SH-SY5Y (cell line): ENCODE results near the gene CNTNAP5.

Experiments used
- GATA2 ChIP-seq: IDR thresholded peaks from 2 replicates; pipeline ENCODE4 v1.6.1; 2011; ENCODE audit warnings: mild to moderate bottlenecking, low read depth, low read length
- GATA3 ChIP-seq: IDR thresholded peaks from 2 replicates; pipeline ENCODE4 v1.6.1; 2011; ENCODE audit warnings: low read depth, mild to moderate bottlenecking, low read length, moderate library complexity

The CNTNAP5 gene

DNA sequence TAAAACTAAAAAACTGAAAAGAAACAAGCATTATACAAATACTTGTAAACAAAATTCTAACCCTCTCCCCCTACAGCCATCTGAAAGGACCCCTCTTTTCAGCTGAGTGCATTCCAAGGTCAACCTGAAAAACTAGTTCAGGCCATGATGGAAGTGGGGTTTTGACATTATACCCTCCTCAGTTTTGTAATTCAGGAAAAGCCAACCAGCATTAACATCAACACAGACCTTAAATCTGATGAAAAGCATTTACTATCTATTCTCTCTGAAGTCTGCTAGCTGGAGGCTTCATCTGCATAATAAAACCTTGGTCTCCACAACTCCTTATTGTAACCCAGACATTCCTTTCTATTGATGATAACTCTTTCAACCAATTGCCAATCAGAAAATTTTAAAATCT is 302.2 kb downstream of the CNTNAP5 start:
- TF ChIP-seq GATA2 (no peak), GATA3 (no peak)

- TF ChIP-seq GATA2, result no peak
- no peak for TF ChIP-seq GATA3
Measured at GRCh38 chr2:124328397-124328796, 303.3 kb downstream of the CNTNAP5 start.

- TF ChIP-seq GATA2 (no peak), GATA3 (no peak)
Measured at GRCh38 chr2:124333784-124334183, 308.7 kb downstream of the CNTNAP5 start.

DNA sequence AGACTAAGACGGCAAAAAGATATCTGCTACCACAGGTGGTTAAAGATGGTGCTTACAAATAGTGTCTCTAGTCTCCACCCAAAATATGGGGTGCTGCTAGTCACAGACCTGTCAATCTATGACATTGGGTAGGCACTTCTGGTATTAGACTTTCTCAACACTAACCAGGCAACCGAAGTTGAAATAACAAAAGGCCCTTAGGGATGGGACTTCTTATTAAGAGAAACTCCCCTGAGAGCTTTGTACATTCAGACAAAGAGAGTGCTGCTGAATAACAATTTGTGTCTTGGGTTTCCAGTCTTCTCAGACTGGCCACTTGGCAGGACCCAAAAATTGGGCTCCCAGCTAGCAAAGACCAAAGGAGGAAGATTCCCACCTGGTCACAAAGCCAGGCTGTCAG is 310.0 kb downstream of the CNTNAP5 start:
- TF ChIP-seq GATA3, result no peak
- TF ChIP-seq GATA2, result no peak

DNA sequence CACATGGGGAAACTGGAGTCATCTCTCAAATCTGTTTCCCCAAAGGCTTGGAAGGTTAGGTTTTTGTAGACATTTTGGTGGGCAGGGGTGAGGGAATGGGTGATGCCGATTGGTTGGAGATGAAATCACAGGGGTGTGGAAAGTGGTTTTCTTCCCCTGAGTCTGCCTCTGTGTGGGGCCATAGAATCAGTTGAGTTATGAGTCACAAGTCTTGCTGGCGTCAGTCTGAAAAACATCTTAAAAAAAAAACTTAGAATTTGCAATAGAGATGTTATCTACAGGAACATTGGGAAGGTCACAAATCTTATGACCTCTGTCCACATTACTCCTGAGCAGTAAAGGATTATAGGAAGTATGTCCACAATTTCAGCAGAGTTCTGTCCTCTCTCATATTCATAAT is 314.6 kb downstream of the CNTNAP5 start:
- TF ChIP-seq GATA2 (no peak), GATA3 (no peak)

GRCh38 chr2:124343827-124344498 is 318.9 kb downstream of the CNTNAP5 start:
- no peak for TF ChIP-seq GATA3
- TF ChIP-seq GATA2, result no peak

DNA sequence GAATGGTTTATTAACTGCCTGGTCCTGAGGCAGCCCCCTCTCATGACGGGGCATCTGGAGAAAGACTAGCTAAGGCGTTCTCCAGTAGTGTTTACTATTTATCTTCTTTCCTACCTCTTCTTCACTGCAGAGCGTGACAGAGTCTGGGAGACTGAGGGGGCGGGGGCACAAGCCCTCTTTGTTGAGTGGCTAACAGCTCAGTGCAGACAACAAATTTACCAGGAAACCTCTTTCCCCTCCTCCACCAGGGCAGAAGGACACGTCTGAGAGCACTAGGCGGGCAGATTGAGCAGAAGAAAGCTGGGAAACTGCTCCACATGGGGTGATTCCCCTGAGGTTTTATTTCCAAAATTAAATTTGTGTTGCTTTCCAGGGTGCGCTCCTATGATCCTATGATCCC is 322.1 kb downstream of the CNTNAP5 start:
- no peak for TF ChIP-seq GATA2
- TF ChIP-seq GATA3, result no peak

DNA sequence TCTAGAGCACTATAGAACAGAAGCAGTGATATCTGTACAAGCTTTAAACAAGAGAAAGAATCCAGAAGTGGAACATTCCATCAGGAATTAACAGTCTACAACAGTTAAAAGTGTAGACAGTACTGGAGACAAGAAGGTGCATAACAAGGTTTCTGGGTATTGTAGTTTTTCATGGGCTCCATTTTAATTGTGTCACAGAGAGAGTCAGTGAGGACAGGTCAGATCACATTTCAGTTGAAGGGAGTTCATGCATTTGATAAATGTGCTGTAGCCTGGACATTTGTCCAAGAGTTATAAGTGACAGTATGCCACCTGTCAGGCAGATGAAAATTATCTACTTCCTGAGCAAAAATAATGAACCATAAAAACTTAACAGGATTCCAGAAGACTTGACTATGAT is 328.6 kb downstream of the CNTNAP5 start:
- TF ChIP-seq GATA2 (no peak), GATA3 (no peak)

DNA sequence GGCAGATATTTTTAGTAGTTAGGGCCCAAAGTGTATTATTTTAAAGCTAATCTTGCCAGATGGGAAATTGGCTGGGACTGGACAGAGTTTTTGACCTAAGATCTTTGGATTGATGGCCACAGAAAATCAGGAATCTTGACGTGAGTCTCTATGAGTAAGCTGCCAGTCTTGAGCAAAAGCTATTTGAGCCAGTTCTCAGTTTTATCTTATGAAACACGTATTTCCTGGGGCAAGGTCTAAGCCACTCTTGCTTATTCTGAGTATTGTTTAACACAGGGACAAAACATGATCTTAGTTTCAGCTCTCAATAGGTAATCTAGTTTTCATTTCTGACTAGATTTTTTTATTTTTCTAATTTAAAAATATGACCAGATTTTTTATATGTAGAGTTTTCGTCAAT is 329.4 kb downstream of the CNTNAP5 start:
- TF ChIP-seq GATA2, result no peak
- no peak for TF ChIP-seq GATA3

DNA sequence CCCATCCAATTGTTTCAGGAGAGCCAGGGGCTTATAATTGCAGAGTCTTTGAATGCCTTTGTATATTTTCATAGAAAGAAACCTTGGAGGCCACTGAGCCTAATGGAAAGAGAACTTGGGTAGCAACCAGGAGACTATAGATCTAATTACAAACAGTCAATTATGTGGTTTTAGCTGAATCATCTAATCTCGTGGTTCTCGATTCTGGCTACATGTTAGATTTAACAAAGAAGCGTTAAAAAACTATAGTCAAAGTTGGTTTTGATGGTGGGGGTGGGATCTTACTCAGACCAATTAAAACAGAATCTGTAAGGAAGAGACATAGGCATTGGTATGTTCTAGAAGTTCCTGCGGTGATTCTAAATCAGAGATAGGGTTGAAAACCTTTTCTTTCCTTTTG is 344.1 kb downstream of the CNTNAP5 start:
- no peak for TF ChIP-seq GATA3
- TF ChIP-seq GATA2, result no peak

GRCh38 chr2:124380221-124380749 is 355.2 kb downstream of the CNTNAP5 start:
- TF ChIP-seq GATA3 (no peak), GATA2 (no peak)

GRCh38 chr2:124382067-124382618 is 357.1 kb downstream of the CNTNAP5 start:
- TF ChIP-seq GATA2, result no peak
- TF ChIP-seq GATA3, result no peak

DNA sequence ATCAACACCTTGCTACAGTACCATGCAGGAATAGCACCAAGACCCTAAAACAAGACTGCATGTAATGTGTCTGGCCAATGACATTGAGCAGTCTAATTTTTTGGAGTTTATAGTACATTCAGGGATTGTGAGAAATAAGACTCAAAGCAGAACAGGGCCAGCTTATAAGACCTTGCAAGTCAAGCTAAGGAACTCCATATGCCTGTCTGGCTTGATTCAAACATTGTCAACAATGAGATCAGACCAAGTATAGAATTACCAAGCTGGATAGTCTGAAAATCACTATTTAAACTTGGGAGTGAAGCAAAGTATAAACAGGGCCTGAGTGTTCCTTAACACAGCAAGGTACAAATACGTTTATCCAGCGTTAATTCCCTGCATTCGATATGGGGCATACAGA is 370.9 kb downstream of the CNTNAP5 start:
- TF ChIP-seq GATA3 (no peak), GATA2 (no peak)

DNA sequence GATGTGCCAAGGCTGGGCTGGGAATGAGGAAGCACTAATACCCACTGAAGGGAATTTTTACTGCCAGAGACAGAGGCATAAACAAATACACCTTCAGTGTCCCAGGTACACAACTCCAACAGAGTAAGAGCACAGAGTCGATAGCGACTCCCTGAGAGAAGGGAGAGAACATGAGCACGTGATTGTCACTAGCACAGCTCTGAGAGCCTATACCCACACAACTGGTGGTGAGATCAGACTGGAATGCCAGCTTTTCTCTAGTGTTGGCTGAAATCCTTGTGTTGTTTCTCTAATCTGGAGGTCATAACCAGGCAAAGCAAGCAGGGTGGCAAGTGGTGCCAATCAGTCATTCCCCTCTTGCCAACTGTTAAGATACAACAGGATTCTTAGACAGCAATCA is 377.2 kb downstream of the CNTNAP5 start:
- TF ChIP-seq GATA3 (no peak), GATA2 (no peak)

GRCh38 chr2:124424074-124424473 is 399.0 kb downstream of the CNTNAP5 start:
- no peak for TF ChIP-seq GATA3
- TF ChIP-seq GATA2, result no peak
